H1 (cell line): ENCODE measurements around the gene GDPD3. TPM values are rescaled to one million over a fixed set of nuclear protein-coding genes. Genes with fewer than 3 reads are reported as not detected.

Experiments
- CTCF ChIA-PET: fragments of 300-600 bp; sonication (Branson Sonifier 250); formaldehyde crosslinking; loops from one replicate; lab custom pipeline; 2021; ENCODE audit not compliant: partially characterized antibody; lab: Charles Lee
- POLR2A ChIA-PET: fragments of 300-600 bp; sonication (Branson Sonifier 250); formaldehyde crosslinking; loops from one replicate; lab custom pipeline; 2021; ENCODE audit warnings: inconsistent platforms; ENCODE audit not compliant: partially characterized antibody; lab: Charles Lee
- DNase-seq, 2 experiments: peaks; one replicate each; pipeline versions ENCODE4 v3.0.0 to v3.0.0-alpha.2; 2010 to 2022; ENCODE audit warnings: low spot score in 2 of 2, low read depth in 1 of 2, mixed read lengths in 1 of 2
- FAIRE-seq: peaks from 2 replicates; lab custom pipeline; 2011; peaks lifted over from hg19 to GRCh38; lab: Jason Lieb, UNC
- H2AFZ ChIP-seq: 2 replicates; pipeline ENCODE4 v1.8.1; 2012; ENCODE audit warnings: low read length, inconsistent platforms
- H2AK5ac ChIP-seq: 2 replicates; pipeline ENCODE4 v1.6.1; 2013; ENCODE audit warnings: low read depth, low read length
- H2BK120ac ChIP-seq: replicated peaks from 2 replicates; pipeline ENCODE3; 2013; ENCODE audit warnings: low read depth, low read length, inconsistent platforms
- H2BK12ac ChIP-seq: 2 replicates; pipeline ENCODE4 v1.6.1; 2013; ENCODE audit warnings: low read depth, low read length
- H2BK15ac ChIP-seq: 2 replicates; pipeline ENCODE4 v1.6.1; 2013; ENCODE audit warnings: low read length
- H2BK20ac ChIP-seq: 2 replicates; pipeline ENCODE4 v1.6.1; 2013; ENCODE audit warnings: low read length
- H2BK5ac ChIP-seq: 2 replicates; pipeline ENCODE4 v1.6.1; 2013; ENCODE audit warnings: low read depth, low read length
- H3K14ac ChIP-seq: 2 replicates; pipeline ENCODE4 v1.6.1; 2013; ENCODE audit warnings: inconsistent platforms; ENCODE audit not compliant: insufficient read length
- H3K18ac ChIP-seq: 2 replicates; pipeline ENCODE4 v1.6.1; 2013; ENCODE audit warnings: low read length; ENCODE audit errors: extremely low read depth
- H3K23ac ChIP-seq: 2 replicates; pipeline ENCODE4 v1.6.1; 2013; ENCODE audit warnings: inconsistent platforms; ENCODE audit not compliant: insufficient read length
- H3K23me2 ChIP-seq: 2 replicates; pipeline ENCODE4 v1.6.1; 2013; ENCODE audit warnings: low read depth, low read length
- H3K27ac ChIP-seq: 2 replicates; pipeline ENCODE4 v1.6.1; 2011; ENCODE audit warnings: low read depth, low read length, inconsistent platforms
- H3K27me3 ChIP-seq, 4 experiments: replicated peaks in 1 of 4; 1 replicate in 1 of 4; 2 replicates in 3 of 4; pipeline versions ENCODE4 v1.6.1 to v1.8.1; 2011 to 2013; ENCODE audit warnings: low read length in 3 of 4, mild to moderate bottlenecking in 3 of 4, inconsistent platforms in 2 of 4, mixed read lengths in 2 of 4, moderate library complexity in 1 of 4; ENCODE audit not compliant: control insufficient read depth in 3 of 4, insufficient read depth in 3 of 4; ENCODE audit errors: extremely low read depth in 1 of 4
- H3K36me3 ChIP-seq, 4 experiments: 2 replicates each; pipeline versions ENCODE4 v1.6.1 to v1.8.1; 2011 to 2013; ENCODE audit warnings: mild to moderate bottlenecking in 4 of 4, low read length in 3 of 4, moderate library complexity in 2 of 4, control low read depth in 1 of 4, inconsistent platforms in 1 of 4; ENCODE audit not compliant: insufficient read depth in 4 of 4, control insufficient read depth in 2 of 4
- H3K4ac ChIP-seq: replicated peaks from 2 replicates; pipeline ENCODE3; 2013; ENCODE audit warnings: low read length, low read depth, mixed read lengths, inconsistent platforms; ENCODE audit not compliant: insufficient read length
- H3K4me1 ChIP-seq, 4 experiments: replicated peaks in 1 of 4; 1 replicate in 1 of 4; 2 replicates in 3 of 4; pipeline versions ENCODE4 v1.6.1 to v1.8.1; 2011 to 2013; ENCODE audit warnings: low read length in 3 of 4, inconsistent platforms in 2 of 4, mixed read lengths in 1 of 4; ENCODE audit not compliant: insufficient read depth in 4 of 4, control insufficient read depth in 3 of 4
- H3K4me2 ChIP-seq, 2 experiments: 2 replicates each; pipeline versions ENCODE4 v1.6.1 to v1.8.1; 2011 to 2013; ENCODE audit warnings: low read depth in 2 of 2, low read length in 2 of 2, control low read depth in 1 of 2, inconsistent platforms in 1 of 2, mild to moderate bottlenecking in 1 of 2; ENCODE audit not compliant: insufficient read depth in 1 of 2
- H3K4me3 ChIP-seq, 4 experiments: fragments of 200-600, 300-600 bp in 1 of 4; sonication (generic), shearing (Covaris generic), sonication (Bioruptor Twin) in 1 of 4; 2 replicates each; pipeline versions ENCODE4 v1.5.1 to v1.8.1; 2011 to 2016; ENCODE audit warnings: low read length in 4 of 4, low read depth in 3 of 4, control low read depth in 2 of 4, inconsistent platforms in 2 of 4, mild to moderate bottlenecking in 2 of 4, mixed read lengths in 1 of 4, moderate library complexity in 1 of 4; ENCODE audit not compliant: insufficient read depth in 2 of 4; ENCODE audit errors: extremely low read depth in 1 of 4
- H3K56ac ChIP-seq: replicated peaks from 2 replicates; pipeline ENCODE3; 2013; ENCODE audit warnings: low read depth, mild to moderate bottlenecking, mixed read lengths, low read length, inconsistent platforms; ENCODE audit not compliant: insufficient read length
- H3K79me1 ChIP-seq: 2 replicates; pipeline ENCODE4 v1.6.1; 2013; ENCODE audit warnings: low read depth, low read length, control low read depth
- H3K79me2 ChIP-seq, 2 experiments: 2 replicates each; pipeline versions ENCODE4 v1.6.1 to v1.8.1; 2012 to 2013; ENCODE audit warnings: low read length in 2 of 2, mild to moderate bottlenecking in 2 of 2, inconsistent platforms in 1 of 2; ENCODE audit not compliant: insufficient read depth in 2 of 2, control insufficient read depth in 1 of 2
- H3K9ac ChIP-seq, 4 experiments: replicated peaks in 1 of 4; 1 replicate in 1 of 4; 2 replicates in 3 of 4; pipeline versions ENCODE4 v1.6.1 to v1.8.1; 2011 to 2013; ENCODE audit warnings: low read depth in 3 of 4, low read length in 3 of 4, control low read depth in 2 of 4, mild to moderate bottlenecking in 2 of 4, moderate library complexity in 2 of 4, inconsistent platforms in 1 of 4; ENCODE audit errors: extremely low read depth in 1 of 4
- H3K9me3 ChIP-seq, 2 experiments: 2 replicates each; pipeline versions ENCODE4 v1.6.1 to v1.8.1; 2012 to 2013; ENCODE audit warnings: mild to moderate bottlenecking in 2 of 2, moderate library complexity in 2 of 2, control low read depth in 1 of 2, inconsistent platforms in 1 of 2, low read depth in 1 of 2, low read length in 1 of 2, mixed read lengths in 1 of 2; ENCODE audit not compliant: insufficient read depth in 2 of 2
- H4K20me1 ChIP-seq, 2 experiments: replicated peaks in 1 of 2; 2 replicates each; pipeline versions ENCODE3 to v1.8.1; 2011 to 2013; ENCODE audit warnings: inconsistent platforms in 2 of 2, low read length in 2 of 2, mild to moderate bottlenecking in 1 of 2; ENCODE audit not compliant: insufficient read depth in 2 of 2, control insufficient read depth in 1 of 2
- H4K5ac ChIP-seq: 2 replicates; pipeline ENCODE4 v1.6.1; 2013; ENCODE audit warnings: low read length, low read depth, mixed read lengths, inconsistent platforms; ENCODE audit not compliant: insufficient read length
- H4K8ac ChIP-seq: 2 replicates; pipeline ENCODE4 v1.8.0; 2013; ENCODE audit warnings: mild to moderate bottlenecking, moderate library complexity, low read length, inconsistent platforms; ENCODE audit not compliant: insufficient read depth; ENCODE audit errors: extremely low read depth
- H4K91ac ChIP-seq: replicated peaks from 2 replicates; pipeline ENCODE3; 2013; ENCODE audit warnings: low read length, mixed read lengths, inconsistent platforms; ENCODE audit not compliant: insufficient read length
- CTCF ChIP-seq, 3 experiments: IDR thresholded peaks; 1 replicate in 2 of 3; 2 replicates in 1 of 3; pipeline versions ENCODE4 v1.5.1 to v1.6.1; 2011; ENCODE audit warnings: low read length in 3 of 3, mild to moderate bottlenecking in 3 of 3, inconsistent platforms in 2 of 3, low read depth in 1 of 3, moderate library complexity in 1 of 3; ENCODE audit not compliant: insufficient read depth in 1 of 3; ENCODE audit errors: control extremely low read depth in 1 of 3
- SRF ChIP-seq: IDR thresholded peaks from 2 replicates; pipeline ENCODE4 v1.6.1; 2011; ENCODE audit warnings: mild to moderate bottlenecking, low read depth, low read length, moderate library complexity
- WGBS, 2 experiments: shearing (Covaris generic) in 1 of 2; methylation state at CpG; one replicate each; pipeline versions ENCODE4 v1.1.6 to v1.1.7; 2013 to 2015; ENCODE audit warnings: low lambda C conversion rate in 2 of 2, mixed read lengths in 2 of 2, inconsistent platforms in 1 of 2, low coverage in 1 of 2, missing lambda C conversion rate in 1 of 2; ENCODE audit not compliant: insufficient replicate concordance in 2 of 2, insufficient coverage in 1 of 2, insufficient read length in 1 of 2; ENCODE audit errors: extremely low coverage in 1 of 2, missing lambda C conversion rate in 1 of 2; 5-methylcytosine and 5-hydroxymethylcytosine counted together
- polyA plus RNA-seq, 7 experiments: library from polyadenylated mRNA; depleted of rRNA in 3 of 7; stranded (reverse) in 5 of 7; unstranded in 2 of 7; fragments of >200 nt in 5 of 7; fragments of 200-250 nt in 2 of 7; gene quantifications; 1 replicate in 5 of 7; 2 replicates in 1 of 7; 4 replicates in 1 of 7; pipeline versions ENCODE4 v1.2.1 to v1.2.3, GENCODE V29; 2011 to 2013; ENCODE audit warnings: missing spikeins in 2 of 7, mixed read lengths in 2 of 7
- total RNA-seq: library from RNA; stranded (reverse); fragmentation: NEBNext Ultra II Directional; extraction: Animal tissue kit (Norgen Biotek cat#: 25700); gene quantifications from 2 replicates; pipeline ENCODE4 v1.2.1, GENCODE V29; 2021

GDPD3 gene
- total and polyA plus RNA-seq, 2 of the 8 experiments (the other 6 are each of a cell fraction or from before 2014, with no cell fraction given) = 0.20 TPM; not detected in 1

- no peak overlapping the region for H4K5ac ChIP-seq
- no peak overlapping the region for H4K8ac ChIP-seq
- no peaks in the 10 kb centered on the region for H3K9me3 ChIP-seq
- CTCF ChIA-PET = interaction anchor here (1.2 to 5.9 kb wide), 5 partner anchors 9 to 21 kb away, joined by 3 to 46 read pairs (median 6); partner anchors contain the start of gene TBX6
- FAIRE-seq (no peak), DNase-seq (no peak)
- H2BK20ac ChIP-seq = no peak overlapping the region
- no peak overlapping the region for H2AFZ ChIP-seq
- H3K56ac ChIP-seq = no peak overlapping the region
- H3K36me3 ChIP-seq = peaks cover 29 to 64% (median 39%) of the 10 kb centered on the region in 4 experiments
- no peaks in the 10 kb centered on the region; a peak in 1 of 7 replicates for H3K27me3 ChIP-seq
- H3K4me3 ChIP-seq = no peak overlapping the region
- no peak overlapping the region for H3K27ac ChIP-seq
- no peak overlapping the region for H2BK15ac ChIP-seq
- no peak overlapping the region for H2AK5ac ChIP-seq
- no peak overlapping the region for H2BK5ac ChIP-seq
- no peak overlapping the region for H3K4ac ChIP-seq
- H3K23ac ChIP-seq = no peak overlapping the region
- H3K4me2 ChIP-seq = no peak overlapping the region
- H4K20me1 ChIP-seq = peaks cover 14 to 26% of the 10 kb centered on the region in 2 experiments
- no peak for TF ChIP-seq SRF
- peak; percentile 57 to 60 (median 57) for TF ChIP-seq CTCF (IDR thresholded peaks at IDR 0.05; ENCODE audit: control extremely low read depth in 1 of 3, insufficient read depth in 1 of 3, low read depth in 1 of 3, low read length in 3 of 3)
- peaks cover 5% of the 10 kb centered on the region for H3K79me1 ChIP-seq
- no peak overlapping the region for H3K14ac ChIP-seq
- H3K23me2 ChIP-seq = no peaks in the 10 kb centered on the region
- H3K9ac ChIP-seq = no peak overlapping the region
- no peak overlapping the region for H2BK12ac ChIP-seq
- peaks cover 0 to 20% of the 10 kb centered on the region in 2 experiments; a peak in 2 of 4 replicates for H3K79me2 ChIP-seq
- H3K4me1 ChIP-seq = no peaks in the 10 kb centered on the region
- H4K91ac ChIP-seq = no peak overlapping the region
- WGBS, 2 experiments = 91% methylated on average over 20 of the region's 20 CpGs; no CpG with 5 or more reads in 1 of the 2 experiments
- no peak overlapping the region for H3K18ac ChIP-seq
- POLR2A ChIA-PET = interaction anchor here (9.9 to 21.2 kb wide), 2 partner anchors 8 to 14 kb away, joined by 151 to 353 read pairs; partner anchors contain the start of genes ALDOA, TBX6 and YPEL3
- no peak overlapping the region for H2BK120ac ChIP-seq
These were observed 30.7 kb downstream of the GDPD3 start for GRCh38 chr16:30082545-30083090.
